ENCODE measurements around the gene JAML. TPM values are rescaled to one million over a fixed set of nuclear protein-coding genes. Genes with fewer than 3 reads are reported as not detected.

The JAML gene
- total and polyA plus RNA-seq, 2 of the 4 experiments (the other 2 are of a cell fraction), result not detected

GRCh38 chr11:118233377-118233776 lies 8.6 kb upstream of the JAML start:
- Histone ChIP-seq H3K9me1 (ENCODE audit: insufficient read depth, low read length) (no peaks in the 10 kb centered on the region), H3K4me3 (ENCODE audit: insufficient read depth, low read depth, low read length) (no peak overlapping the region), H4K20me1 (ENCODE audit: insufficient read depth, low read length) (no peaks in the 10 kb centered on the region), H3K9me3 (ENCODE audit: control insufficient read depth, insufficient read depth, low read length) (no peaks in the 10 kb centered on the region), H3K27me3 (ENCODE audit: control insufficient read depth, insufficient read depth, low read length) (no peaks in the 10 kb centered on the region; the same call in 1 of the 2 replicates), H3K27ac (ENCODE audit: insufficient read depth, low read length) (no peak overlapping the region), H2AK5ac (ENCODE audit: low read depth, low read length) (no peak overlapping the region), H2BK15ac (ENCODE audit: low read depth, low read length) (no peak overlapping the region), H3K14ac (replicated peaks; ENCODE audit: low read depth, low read length) (no peak overlapping the region), H3K36me3 (ENCODE audit: control insufficient read depth, insufficient read depth, low read length) (no peaks in the 10 kb centered on the region), H3K56ac (ENCODE audit: extremely low read depth, insufficient read depth, low read length) (no peak overlapping the region), H2BK20ac (ENCODE audit: low read depth, low read length) (no peak overlapping the region), H4K8ac (ENCODE audit: low read depth in 2 of 2, low read length in 2 of 2) (no peak overlapping the region), H2BK120ac (ENCODE audit: low read depth, low read length) (no peak overlapping the region), H3K4ac (ENCODE audit: low read depth, low read length) (no peak overlapping the region), H3K23ac (ENCODE audit: low read depth, low read length) (no peak overlapping the region), H2AFZ (replicated peaks; ENCODE audit: low read length, poor library complexity) (no peak overlapping the region), H4K91ac (ENCODE audit: insufficient read depth, low read depth, low read length) (no peak overlapping the region), H3K9ac (ENCODE audit: low read depth, low read length) (no peak overlapping the region), H3K79me1 (ENCODE audit: low read depth in 1 of 2, low read length in 2 of 2) (no peaks in the 10 kb centered on the region), H3K18ac (ENCODE audit: low read depth, low read length) (no peak overlapping the region), H3K4me2 (ENCODE audit: low read depth, low read length) (no peak overlapping the region), H3K4me1 (ENCODE audit: control insufficient read depth, insufficient read depth, low read length) (no peaks in the 10 kb centered on the region), H4K5ac (ENCODE audit: low read depth, low read length) (no peak overlapping the region), H2AK9ac (replicated peaks; ENCODE audit: low read depth, low read length, poor library complexity) (no peak overlapping the region), H2BK5ac (ENCODE audit: low read depth, low read length, poor library complexity, severe bottlenecking) (no peak overlapping the region)
- no peak for DNase-seq
- dilution Hi-C loops (cut with HindIII; ENCODE audit: low sequenced_read_pairs, unreplicated experiment) (no loop called here), in situ Hi-C loops (cut with MboI; ENCODE audit: low sequenced_read_pairs) (no loop called here), intact Hi-C loops (cut with micrococcal nuclease) (no loop called here)
- BruUV-seq (replicated peaks), result no TSS peak
- ATAC-seq (ENCODE audit: low read depth), result no peak
- POLR2A ChIA-PET (ENCODE audit: unreplicated experiment), result no interaction called here
- TF ChIP-seq FOS (IDR thresholded peaks at IDR 0.05; ENCODE audit: low read depth, low read length), result no peak
- TF ChIP-seq CTCF (conservative IDR thresholded peaks at IDR 0.05; ENCODE audit: low read depth, low read length), result no peak
- TF ChIP-seq CHD1 (IDR thresholded peaks at IDR 0.05; ENCODE audit: low read depth, low read length), result no peak
- no peak for TF ChIP-seq RCOR1 (IDR thresholded peaks at IDR 0.05; ENCODE audit: insufficient replicate concordance, low read length)
- TF ChIP-seq RAD21 (IDR thresholded peaks at IDR 0.05; ENCODE audit: low read length), result no peak
- TF ChIP-seq MAFK (IDR thresholded peaks at IDR 0.05; ENCODE audit: low read depth, low read length), result no peak
- TF ChIP-seq NFE2L2 (IDR thresholded peaks at IDR 0.05; ENCODE audit: low read depth, low read length), result no peak
- no peak for TF ChIP-seq CEBPB (IDR thresholded peaks at IDR 0.05; ENCODE audit: low read depth, low read length)
- TF ChIP-seq ELK1 (IDR thresholded peaks at IDR 0.05; ENCODE audit: borderline replicate concordance, low read depth, low read length), result no peak
- TF ChIP-seq USF2 (IDR thresholded peaks at IDR 0.05; ENCODE audit: low read depth, low read length), result no peak
- no peak for TF ChIP-seq BHLHE40 (IDR thresholded peaks at IDR 0.05; ENCODE audit: low read depth, low read length)
- TF ChIP-seq POLR2A (IDR thresholded peaks at IDR 0.05; ENCODE audit: low read depth, low read length), result no peak
- TF ChIP-seq SMC3 (IDR thresholded peaks at IDR 0.05; ENCODE audit: low read depth, low read length), result no peak
- TF ChIP-seq RFX5 (IDR thresholded peaks at IDR 0.05; ENCODE audit: low read depth, low read length), result no peak
- CTCF ChIA-PET, result no interaction called here
- WGBS, 2 experiments (ENCODE audit: extremely low coverage in 2 of 2, insufficient read length in 1 of 2), result no CpG with 5 or more reads among the region's 5 CpGs
